NB4 (cell line): ENCODE results near the gene ANO9.

Experiments used
- DNase-seq: peaks from one replicate; pipeline ENCODE4 v3.0.0; 2010; ENCODE audit warnings: low read depth
- H3K4me3 ChIP-seq: one replicate; pipeline ENCODE4 v1.5.1; 2011; ENCODE audit warnings: mild to moderate bottlenecking, low read depth, low read length, moderate library complexity
- CTCF ChIP-seq: IDR thresholded peaks from one replicate; pipeline ENCODE4 v1.5.1; 2012; ENCODE audit warnings: low read depth, low read length
- MYC ChIP-seq: IDR thresholded peaks from 2 replicates; pipeline ENCODE4 v1.6.1; 2011; ENCODE audit warnings: low read depth, low read length
- POLR2A ChIP-seq: IDR thresholded peaks from 2 replicates; pipeline ENCODE4 v1.6.1; 2011; ENCODE audit warnings: mild to moderate bottlenecking; ENCODE audit not compliant: insufficient read length; ENCODE audit errors: extremely low read depth
- TF ChIP-seq, protein P1 (sequence below): IDR thresholded peaks from 2 replicates; pipeline ENCODE4 v1.6.1; 2011; ENCODE audit warnings: low read depth, low read length

The ANO9 gene

GRCh38 chr11:383431-383830 is 58.4 kb downstream of the ANO9 start:
- no peak overlapping the region for H3K4me3 ChIP-seq
- TF ChIP-seq MYC (no peak), CTCF (no peak)
- TF ChIP-seq, protein P1, sequence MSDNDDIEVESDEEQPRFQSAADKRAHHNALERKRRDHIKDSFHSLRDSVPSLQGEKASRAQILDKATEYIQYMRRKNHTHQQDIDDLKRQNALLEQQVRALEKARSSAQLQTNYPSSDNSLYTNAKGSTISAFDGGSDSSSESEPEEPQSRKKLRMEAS, result no peak
- no peak for DNase-seq

DNA sequence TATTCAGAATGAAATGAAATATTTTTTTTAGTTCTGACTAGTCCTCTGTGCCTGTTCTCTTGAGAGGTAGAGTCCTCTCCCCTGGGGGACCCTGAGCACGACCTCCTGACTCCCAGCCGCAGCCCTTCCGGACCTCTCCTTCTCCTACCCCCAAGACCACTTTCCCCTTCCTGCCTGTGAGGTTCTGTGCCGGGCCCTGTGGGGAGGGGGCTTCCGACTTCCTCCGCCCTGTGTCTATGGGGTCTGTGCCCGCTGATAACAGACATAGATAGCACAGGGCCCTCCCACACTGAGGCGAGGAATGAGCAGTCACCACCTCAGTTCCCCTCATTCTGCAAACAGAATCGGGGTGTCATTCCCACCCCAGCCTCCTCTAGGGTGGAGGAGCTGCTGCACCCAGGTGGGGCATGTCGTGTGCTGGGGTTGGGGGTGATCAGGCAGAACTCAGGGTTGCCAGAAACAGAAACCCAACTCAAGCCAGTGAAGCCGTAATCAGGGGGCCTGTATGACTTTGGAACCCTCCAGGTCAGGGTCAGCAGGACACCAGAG is 59.7 kb downstream of the ANO9 start:
- TF ChIP-seq POLR2A (no peak), MYC (no peak), CTCF (no peak)
- TF ChIP-seq, protein P1, result no peak
- H3K4me3 ChIP-seq, result no peak overlapping the region
- no peak for DNase-seq

DNA sequence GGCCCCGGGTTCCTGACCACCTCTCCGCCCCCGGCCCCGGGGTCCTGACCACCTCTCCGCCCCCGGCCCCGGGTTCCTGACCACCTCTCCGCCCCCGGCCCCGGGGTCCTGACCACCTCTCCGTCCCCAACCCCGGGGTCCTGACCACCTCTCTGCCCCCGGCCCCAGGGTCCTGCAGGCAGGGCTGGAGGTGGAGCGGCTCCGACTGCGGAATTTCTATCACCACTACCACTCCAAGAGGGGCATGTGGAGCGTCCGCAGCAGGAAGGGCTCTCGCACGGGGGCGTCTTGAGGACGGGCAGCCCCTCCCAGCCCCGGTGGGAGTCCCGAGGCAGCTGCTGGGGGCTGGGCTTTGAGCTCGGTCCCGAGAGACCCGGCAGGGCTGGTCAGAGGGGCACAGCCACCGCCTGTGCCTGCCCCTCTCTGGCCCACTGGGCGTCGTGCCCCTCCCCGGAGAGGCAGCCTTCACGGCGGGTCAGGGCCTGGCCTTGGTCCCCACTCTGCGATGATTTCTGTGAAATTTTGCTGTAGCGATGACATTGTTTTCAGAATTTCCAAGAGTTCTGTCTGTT is 60.2 kb downstream of the ANO9 start:
- no peak overlapping the region for H3K4me3 ChIP-seq
- DNase-seq, result no peak
- TF ChIP-seq POLR2A (no peak), MYC (no peak), CTCF (no peak)
- TF ChIP-seq, protein P1, result no peak

- DNase-seq, result no peak
- TF ChIP-seq MYC (no peak), POLR2A (no peak), CTCF (no peak)
- TF ChIP-seq, protein P1, result no peak
- no peak overlapping the region for H3K4me3 ChIP-seq
Measured at GRCh38 chr11:380996-381395, 60.8 kb downstream of the ANO9 start.

DNA sequence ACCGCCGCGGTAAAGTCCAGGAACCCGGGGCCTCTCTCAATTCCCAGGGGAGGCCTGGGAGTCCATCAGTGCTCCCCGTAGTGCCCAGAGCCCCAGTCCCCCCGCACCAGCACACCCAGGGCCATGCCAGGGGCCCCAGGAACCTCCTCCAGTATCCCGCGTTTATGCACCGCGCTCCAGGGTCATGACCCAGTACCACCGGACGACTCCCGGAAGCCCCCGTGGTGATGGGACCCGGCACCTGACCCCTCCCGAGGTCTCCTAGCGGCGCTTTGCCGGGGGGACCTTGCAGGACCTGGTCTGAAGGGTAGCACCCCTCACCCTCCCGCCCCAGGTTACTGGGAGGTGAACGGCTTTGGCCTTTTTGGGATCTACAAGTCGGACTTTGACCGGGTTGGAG is 61.3 kb downstream of the ANO9 start:
- H3K4me3 ChIP-seq, result no peak overlapping the region
- TF ChIP-seq POLR2A (no peak), MYC (no peak), CTCF (no peak)
- TF ChIP-seq, protein P1, result no peak
- no peak for DNase-seq

- DNase-seq, result no peak
- H3K4me3 ChIP-seq, result no peak overlapping the region
- TF ChIP-seq, protein P1, result no peak
- TF ChIP-seq MYC, result no peak
- TF ChIP-seq CTCF, result no peak
- no peak for TF ChIP-seq POLR2A
Measured at GRCh38 chr11:380095-380480, 61.7 kb downstream of the ANO9 start.
